ENCODE data around the gene RAB3C. TPM values are rescaled to one million over a fixed set of nuclear protein-coding genes. Genes with fewer than 3 reads are reported as not detected.

Gene RAB3C
- total RNA-seq, 4 donors from 2014 or later: 1.1 to 2.7 (median 1.2) TPM; not detected in 1

GRCh38 chr5:58872670-58873273, 289.9 kb downstream of the RAB3C start:
- Histone ChIP-seq H3K27ac (no peak overlapping the region), H3K4me1 (no peaks in the 10 kb centered on the region), H3K36me3 (no peaks in the 10 kb centered on the region), H3K27me3 (no peaks in the 10 kb centered on the region), H3K4me3 (no peak overlapping the region), H3K9me3 (no peaks in the 10 kb centered on the region)
- TF ChIP-seq CTCF (IDR thresholded peaks at IDR 0.05) (no peak), POLR2A (IDR thresholded peaks at IDR 0.05) (no peak)
- no peak for DNase-seq

GRCh38 chr5:58875599-58875998, 292.7 kb downstream of the RAB3C start:
- TF ChIP-seq CTCF (IDR thresholded peaks at IDR 0.05): no peak
- no peak for TF ChIP-seq POLR2A (IDR thresholded peaks at IDR 0.05)

GRCh38 chr5:58885260-58885659, 302.4 kb downstream of the RAB3C start:
- DNase-seq: no peak
- Histone ChIP-seq H3K4me3 (no peak overlapping the region), H3K9me3 (no peaks in the 10 kb centered on the region), H3K4me1 (no peaks in the 10 kb centered on the region), H3K27ac (no peak overlapping the region), H3K27me3 (no peaks in the 10 kb centered on the region), H3K36me3 (no peaks in the 10 kb centered on the region)
- no peak for TF ChIP-seq CTCF (IDR thresholded peaks at IDR 0.05)
- no peak for TF ChIP-seq POLR2A (IDR thresholded peaks at IDR 0.05)

More at GRCh38 chr5:58875599-58875998, 292.7 kb downstream of the RAB3C start:
- Histone ChIP-seq H3K27ac (no peak overlapping the region), H3K36me3 (no peaks in the 10 kb centered on the region), H3K4me3 (no peak overlapping the region), H3K4me1 (no peaks in the 10 kb centered on the region), H3K27me3 (no peaks in the 10 kb centered on the region), H3K9me3 (no peaks in the 10 kb centered on the region)
- no peak for DNase-seq

GRCh38 chr5:58886315-58887207, 303.7 kb downstream of the RAB3C start:
- Histone ChIP-seq H3K9me3 (no peaks in the 10 kb centered on the region), H3K27ac (no peak overlapping the region), H3K27me3 (no peaks in the 10 kb centered on the region), H3K36me3 (no peaks in the 10 kb centered on the region), H3K4me3 (no peak overlapping the region), H3K4me1 (no peaks in the 10 kb centered on the region)
- no peak for TF ChIP-seq POLR2A (IDR thresholded peaks at IDR 0.05)
- TF ChIP-seq CTCF (IDR thresholded peaks at IDR 0.05): peak; percentile 48 to 85 (median 62)
- peak; percentile 28 to 69 (median 57) for DNase-seq

- H3K4me3 ChIP-seq: no peak overlapping the region
- no peaks in the 10 kb centered on the region for H3K4me1 ChIP-seq
- TF ChIP-seq CTCF (IDR thresholded peaks at IDR 0.05): no peak
- no peak for TF ChIP-seq POLR2A (IDR thresholded peaks at IDR 0.05)
- no peaks in the 10 kb centered on the region for H3K27me3 ChIP-seq
- H3K36me3 ChIP-seq: no peaks in the 10 kb centered on the region
- no peaks in the 10 kb centered on the region for H3K9me3 ChIP-seq
- peak overlapping the region in 1 of 4 donors; percentile 25 for H3K27ac ChIP-seq
- no peak for DNase-seq
Observed at GRCh38 chr5:58887311-58887710, 304.4 kb downstream of the RAB3C start.

Data from Peyer's patch (tissue), 4 donors.